GM21447 (cell line): ENCODE data around the gene CFAP20DC.
"Not testable (repeated sequence)": the region's sequence is repeated elsewhere in the genome, so short reads cannot be mapped to it uniquely, and the experiment has no call there.

Source experiments
- ATAC-seq: cut with Tn5 transposase; IDR thresholded peaks from one replicate; pipeline ENCODE4 v1.9.1; 2021; ENCODE audit not compliant: unreplicated experiment

CFAP20DC gene

DNA sequence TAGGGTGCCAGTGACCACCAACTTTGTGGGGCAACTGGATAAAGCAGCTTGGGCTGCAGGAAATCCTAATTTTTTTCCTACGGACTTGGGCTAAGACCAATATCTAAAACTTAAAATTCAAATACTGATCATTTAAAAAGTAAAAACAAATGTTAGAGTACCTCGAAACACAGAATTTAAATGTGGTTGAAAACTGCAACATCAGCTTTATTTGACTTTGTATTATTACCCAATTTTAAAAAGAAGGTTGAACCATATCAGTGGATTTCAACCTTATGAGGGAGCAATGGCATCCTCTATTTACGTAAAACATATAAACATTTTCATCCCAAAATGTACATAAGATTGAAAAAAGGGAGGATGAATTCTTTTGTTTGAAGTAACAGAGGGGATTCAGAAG lies 26.2 kb downstream of the CFAP20DC start:
- ATAC-seq: no peak

GRCh38 chr3:59017617-59017984 lies 32.2 kb downstream of the CFAP20DC start:
- no peak for ATAC-seq

- no peak for ATAC-seq
Measured at GRCh38 chr3:59016930-59017616, 32.8 kb downstream of the CFAP20DC start.

- ATAC-seq: no peak
Measured at GRCh38 chr3:59013611-59014010, 36.2 kb downstream of the CFAP20DC start.

- ATAC-seq: no peak
Measured at GRCh38 chr3:59006634-59007517, 42.9 kb downstream of the CFAP20DC start.

- no peak for ATAC-seq
Measured at GRCh38 chr3:59001675-59002074, 48.1 kb downstream of the CFAP20DC start.

GRCh38 chr3:58999774-59000160 lies 50.1 kb downstream of the CFAP20DC start:
- ATAC-seq: no peak

GRCh38 chr3:58999134-58999773 lies 50.6 kb downstream of the CFAP20DC start:
- ATAC-seq: no peak

DNA sequence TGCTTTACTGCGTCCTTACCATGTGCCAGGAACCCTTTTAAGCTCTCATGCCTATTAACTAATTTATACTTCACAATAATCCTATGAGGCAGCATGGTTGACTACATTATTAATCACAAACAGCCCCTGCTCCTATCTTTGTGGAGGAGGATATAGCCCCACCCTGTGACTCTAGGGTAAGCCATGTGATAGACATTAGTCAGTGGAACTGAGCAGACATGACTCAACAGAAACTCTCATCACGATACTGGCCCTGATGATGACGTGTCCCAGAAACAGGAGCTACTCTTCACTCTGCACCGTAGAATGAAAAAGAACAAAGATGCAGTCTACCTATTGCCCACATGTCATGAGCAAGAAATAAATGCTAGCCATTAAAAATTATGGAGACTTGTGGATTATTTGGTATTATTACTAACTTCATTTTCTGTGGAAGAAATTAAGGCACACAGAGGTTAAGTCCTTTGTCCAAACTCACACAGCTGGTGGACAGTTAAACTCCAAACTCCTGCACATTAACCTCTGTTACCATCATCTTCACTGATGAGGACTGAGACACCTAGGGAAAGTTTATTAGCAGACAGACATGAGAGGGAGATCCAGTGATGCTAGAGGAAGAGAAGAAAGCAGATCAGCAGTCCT lies 51.2 kb downstream of the CFAP20DC start:
- no peak for ATAC-seq

GRCh38 chr3:58996730-58997129 lies 53.1 kb downstream of the CFAP20DC start:
- no peak for ATAC-seq

DNA sequence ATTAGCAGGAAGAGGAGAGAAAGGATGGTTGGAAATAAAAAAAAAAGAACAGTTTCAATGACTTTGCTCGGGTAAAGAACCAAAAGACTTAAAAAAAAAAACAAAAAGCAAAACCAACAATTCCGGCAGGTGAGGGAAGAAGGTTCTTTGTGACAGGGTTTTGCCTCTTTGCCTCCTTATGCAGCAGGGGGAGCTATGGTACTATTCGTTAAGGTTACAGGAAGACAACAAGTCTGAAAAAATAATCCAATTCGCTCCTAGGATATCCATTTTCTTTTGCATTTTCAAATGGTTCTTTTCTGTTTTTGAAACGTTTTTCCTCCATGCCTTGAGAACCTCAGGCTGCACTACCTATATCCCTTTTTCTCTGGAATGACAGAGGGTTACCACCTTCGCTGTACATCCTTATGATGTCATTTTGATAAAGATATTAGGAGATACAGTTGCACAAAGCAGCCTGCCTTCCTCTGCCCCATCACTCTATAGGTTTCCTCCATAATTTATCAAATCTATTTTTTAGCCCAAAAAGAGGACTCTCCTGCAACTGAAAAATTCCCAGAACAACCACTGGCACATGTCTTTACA lies 55.0 kb downstream of the CFAP20DC start:
- ATAC-seq: no peak

DNA sequence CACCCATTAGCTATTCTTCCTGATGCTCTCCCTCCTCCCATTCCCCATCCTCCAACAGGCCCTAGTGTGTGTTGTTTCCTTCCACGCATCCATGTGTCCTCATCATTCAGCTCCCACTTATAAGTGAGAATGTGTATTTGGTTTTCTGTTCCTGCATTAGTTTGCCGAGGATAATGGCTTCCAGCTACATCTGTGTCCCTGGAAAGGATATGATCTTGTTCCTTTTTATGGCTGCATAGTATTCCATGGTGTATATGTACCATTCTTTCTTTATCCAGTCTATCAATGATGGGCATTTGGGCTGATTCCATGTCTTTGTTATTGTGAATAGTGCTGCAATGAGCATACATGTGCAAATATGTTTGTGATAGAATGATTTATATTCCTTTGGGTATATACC lies 56.3 kb downstream of the CFAP20DC start:
- no peak for ATAC-seq

DNA sequence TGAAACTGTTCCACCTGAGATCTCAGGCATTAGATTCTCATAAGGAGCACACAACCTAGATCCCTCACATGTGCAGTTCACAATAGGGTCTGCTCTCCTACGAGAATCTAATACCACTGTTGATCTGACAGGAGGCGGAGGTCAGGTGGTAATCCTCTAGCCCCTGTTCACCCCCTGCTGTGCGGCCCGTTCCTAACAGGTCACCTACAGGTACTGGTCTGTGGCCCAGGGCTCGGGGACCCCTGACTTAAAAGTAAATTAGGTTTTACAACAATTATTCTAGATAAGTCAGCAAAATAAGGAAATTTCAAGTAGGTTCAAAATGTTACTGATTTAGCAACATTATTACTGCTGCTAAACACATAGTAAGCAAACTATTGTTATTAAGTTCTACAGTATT lies 58.2 kb downstream of the CFAP20DC start:
- no peak for ATAC-seq

- no peak for ATAC-seq
Measured at GRCh38 chr3:58991026-58991425, 58.8 kb downstream of the CFAP20DC start.

GRCh38 chr3:58989955-58990354 lies 59.9 kb downstream of the CFAP20DC start:
- no peak for ATAC-seq

DNA sequence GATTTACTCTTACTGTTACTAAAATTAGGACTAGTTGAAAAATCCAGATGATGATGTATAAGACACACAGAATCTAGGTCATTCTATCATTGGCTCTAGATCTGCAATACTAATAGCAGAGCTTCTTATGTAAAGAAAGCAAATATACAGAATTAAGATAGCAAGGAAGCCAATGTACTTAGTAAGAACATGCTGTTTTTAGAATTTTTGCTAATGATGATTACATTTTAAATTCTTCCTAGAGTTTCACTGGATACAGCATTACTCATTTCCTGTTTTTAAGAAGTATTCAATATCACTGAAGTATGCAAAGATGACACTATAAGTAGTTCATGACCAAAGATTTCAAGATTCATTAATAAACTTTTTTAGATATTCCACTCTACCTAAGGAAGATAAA lies 60.7 kb downstream of the CFAP20DC start:
- ATAC-seq: no peak

DNA sequence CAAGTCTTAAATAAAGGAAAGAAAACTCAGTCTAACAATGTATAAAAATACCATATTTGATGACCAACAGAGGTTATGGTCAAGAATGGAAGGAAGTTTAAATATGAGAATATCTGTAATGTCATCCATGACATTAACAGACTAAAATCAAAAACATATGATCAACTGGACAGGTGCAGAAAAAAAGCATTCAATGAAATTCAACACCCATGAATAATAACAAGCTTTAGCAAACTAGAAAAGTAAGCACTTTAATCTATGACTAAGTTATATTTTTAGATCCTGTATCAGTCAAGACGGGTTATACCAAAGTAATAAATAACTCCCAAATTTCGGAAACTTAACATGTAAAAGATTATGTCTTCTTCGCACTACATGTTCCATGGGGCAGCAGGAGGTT lies 61.8 kb downstream of the CFAP20DC start:
- no peak for ATAC-seq

DNA sequence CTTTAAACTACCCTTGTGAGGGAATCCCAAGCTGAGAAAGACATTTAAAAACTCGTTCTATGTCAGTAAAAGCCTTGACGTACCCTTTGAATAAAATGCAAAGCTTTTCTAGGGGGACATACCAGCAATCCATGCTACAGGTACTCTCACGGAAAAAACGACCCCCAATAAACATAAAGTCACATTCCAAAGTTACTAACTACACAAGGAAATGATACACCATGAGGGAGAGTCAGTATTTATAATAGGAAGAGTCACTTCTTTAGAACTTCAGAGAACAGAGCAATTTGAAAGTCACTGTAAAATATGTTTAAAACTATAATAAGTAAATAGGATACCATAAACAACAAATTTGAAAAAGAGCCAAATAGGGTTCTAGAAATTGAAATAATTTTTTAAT lies 63.2 kb downstream of the CFAP20DC start:
- ATAC-seq: no peak

DNA sequence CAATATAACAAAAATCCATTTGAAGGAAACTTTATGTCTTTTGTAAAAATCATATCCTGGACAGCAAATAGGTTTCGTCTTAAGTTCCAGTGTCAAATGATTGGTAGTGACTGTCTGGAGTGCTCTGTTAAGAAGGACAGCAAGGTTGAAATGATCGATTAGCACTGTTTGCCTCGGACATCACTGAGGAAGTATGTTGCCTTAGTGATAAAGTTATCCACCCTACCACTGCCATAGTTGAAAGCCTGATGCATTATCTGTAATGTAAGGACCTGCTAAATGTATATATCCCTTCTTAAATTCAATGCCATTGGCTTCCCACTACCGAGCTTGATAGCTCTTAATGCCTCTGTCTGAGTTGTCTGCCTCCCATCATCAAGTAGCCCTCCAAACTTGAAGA lies 70.0 kb downstream of the CFAP20DC start:
- ATAC-seq: no peak

DNA sequence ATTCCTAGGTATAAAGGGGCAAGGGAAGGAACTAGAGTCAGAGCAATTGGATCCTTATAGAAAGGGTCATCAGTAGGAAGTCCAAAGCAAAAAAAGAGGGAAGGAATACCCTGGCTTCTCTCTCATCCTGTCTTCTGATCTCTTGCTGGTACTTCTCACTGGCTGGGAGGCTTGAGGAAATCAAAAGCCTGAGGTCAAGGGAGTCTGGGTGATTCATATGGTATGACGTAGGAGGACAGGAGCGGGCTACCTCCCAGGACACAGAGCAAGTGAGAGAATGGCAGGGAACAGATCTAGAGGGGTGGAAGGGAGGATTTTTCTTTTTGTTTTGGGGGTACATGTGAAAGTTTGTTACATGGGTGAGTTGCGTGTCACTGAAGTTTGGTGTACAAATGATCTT lies 76.0 kb downstream of the CFAP20DC start:
- ATAC-seq: no peak

DNA sequence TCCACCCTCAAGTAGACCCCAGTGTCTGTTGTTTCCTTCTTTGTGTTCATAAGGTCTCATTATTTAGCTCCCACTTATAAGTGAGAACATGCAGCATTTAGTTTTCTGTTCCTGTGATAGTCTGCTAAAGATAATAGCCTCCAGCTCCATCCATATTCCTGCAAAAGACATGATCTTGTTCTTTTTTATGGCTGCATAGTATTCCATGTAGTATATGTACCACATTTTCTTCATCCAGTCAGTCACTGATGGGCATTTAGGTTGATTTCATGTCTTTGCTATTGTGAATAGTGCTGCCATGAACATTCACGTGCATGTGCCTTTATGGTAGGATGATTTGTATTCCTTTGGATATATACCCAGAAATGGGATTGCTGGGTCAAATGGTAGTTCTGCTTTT lies 82.0 kb downstream of the CFAP20DC start:
- not testable (repeated sequence) for ATAC-seq
